GM03348 (cell line): ENCODE measurements around the gene GPC6.

Experiments
- DNase-seq: peaks from one replicate; pipeline ENCODE4 v3.0.0; 2012; ENCODE audit warnings: low spot score

GPC6 gene

GRCh38 chr13:93577105-93577504 lies 350.5 kb downstream of the GPC6 start:
- DNase-seq: no peak

- DNase-seq: no peak
Measured at GRCh38 chr13:93589788-93590187, 363.2 kb downstream of the GPC6 start.

- DNase-seq: peak; percentile 52
Measured at GRCh38 chr13:93603043-93603442, 376.4 kb downstream of the GPC6 start.

GRCh38 chr13:93614776-93615175 lies 388.2 kb downstream of the GPC6 start:
- no peak for DNase-seq

- peak; percentile 28 for DNase-seq
Measured at GRCh38 chr13:93620181-93620765, 393.7 kb downstream of the GPC6 start.

- no peak for DNase-seq
Measured at GRCh38 chr13:93621051-93621450, 394.4 kb downstream of the GPC6 start.

GRCh38 chr13:93621966-93622365 lies 395.4 kb downstream of the GPC6 start:
- DNase-seq: no peak

- no peak for DNase-seq
Measured at GRCh38 chr13:93624311-93624777, 397.7 kb downstream of the GPC6 start.

- no peak for DNase-seq
Measured at GRCh38 chr13:93625536-93625935, 398.9 kb downstream of the GPC6 start.

GRCh38 chr13:93628136-93628797 lies 401.7 kb downstream of the GPC6 start:
- DNase-seq: no peak

GRCh38 chr13:93635616-93636032 lies 409.0 kb downstream of the GPC6 start:
- peak; percentile 39 for DNase-seq

GRCh38 chr13:93637852-93638251 lies 411.2 kb downstream of the GPC6 start:
- DNase-seq: no peak

GRCh38 chr13:93640452-93640851 lies 413.8 kb downstream of the GPC6 start:
- no peak for DNase-seq

GRCh38 chr13:93646245-93646644 lies 419.6 kb downstream of the GPC6 start:
- no peak for DNase-seq

- DNase-seq: no peak
Measured at GRCh38 chr13:93649496-93649895, 422.9 kb downstream of the GPC6 start.

GRCh38 chr13:93653776-93654175 lies 427.2 kb downstream of the GPC6 start:
- no peak for DNase-seq

GRCh38 chr13:93655154-93655553 lies 428.5 kb downstream of the GPC6 start:
- DNase-seq: no peak

- DNase-seq: no peak
Measured at GRCh38 chr13:93660391-93661063, 433.9 kb downstream of the GPC6 start.

GRCh38 chr13:93670866-93671265 lies 444.3 kb downstream of the GPC6 start:
- no peak for DNase-seq

GRCh38 chr13:93672996-93673395 lies 446.4 kb downstream of the GPC6 start:
- no peak for DNase-seq

GRCh38 chr13:93673885-93674284 lies 447.3 kb downstream of the GPC6 start:
- DNase-seq: no peak

GRCh38 chr13:93674337-93674755 lies 447.7 kb downstream of the GPC6 start:
- DNase-seq: peak; percentile 2

GRCh38 chr13:93680329-93680728 lies 453.7 kb downstream of the GPC6 start:
- no peak for DNase-seq
